ENCODE measurements around the gene CDC42EP3. TPM values are rescaled to one million over a fixed set of nuclear protein-coding genes. Genes with fewer than 3 reads are reported as not detected.

The CDC42EP3 gene
- total RNA-seq, 2 donors from 2014 or later: 45.1 to 48.9 TPM

DNA sequence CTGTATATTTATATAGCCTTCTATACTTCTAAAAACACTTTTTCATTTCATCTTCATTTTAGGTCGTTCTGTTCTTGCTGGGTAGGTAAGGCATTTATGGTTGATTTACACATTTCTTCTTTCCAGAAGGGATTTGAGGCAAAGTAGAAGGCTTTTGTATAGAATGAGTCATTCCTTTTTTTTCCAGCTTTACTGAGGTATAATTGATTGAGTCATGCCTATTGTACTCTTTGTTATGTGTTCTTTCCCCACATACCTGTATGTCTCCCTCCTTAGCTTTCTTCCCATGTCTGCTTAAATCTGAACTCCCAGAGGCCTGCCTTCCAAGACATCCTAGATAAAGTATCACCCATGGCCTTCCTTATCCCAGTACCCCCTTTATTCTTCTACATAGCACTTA lies 4.8 kb upstream of the CDC42EP3 start:
- no peak for DNase-seq
- Mint-ChIP-seq H3K36me3 (ENCODE audit: low read depth) (peaks cover 4% of the 10 kb centered on the region), H3K4me1 (peaks cover 6% of the 10 kb centered on the region), H3K27ac (no peak overlapping the region), H3K4me3 (no peak overlapping the region), H3K27me3 (no peaks in the 10 kb centered on the region)
- ATAC-seq: no peak
- no peaks in the 10 kb centered on the region for H3K9me3 ChIP-seq (ENCODE audit: control insufficient read depth, low read length, poor library complexity, severe bottlenecking)

DNA sequence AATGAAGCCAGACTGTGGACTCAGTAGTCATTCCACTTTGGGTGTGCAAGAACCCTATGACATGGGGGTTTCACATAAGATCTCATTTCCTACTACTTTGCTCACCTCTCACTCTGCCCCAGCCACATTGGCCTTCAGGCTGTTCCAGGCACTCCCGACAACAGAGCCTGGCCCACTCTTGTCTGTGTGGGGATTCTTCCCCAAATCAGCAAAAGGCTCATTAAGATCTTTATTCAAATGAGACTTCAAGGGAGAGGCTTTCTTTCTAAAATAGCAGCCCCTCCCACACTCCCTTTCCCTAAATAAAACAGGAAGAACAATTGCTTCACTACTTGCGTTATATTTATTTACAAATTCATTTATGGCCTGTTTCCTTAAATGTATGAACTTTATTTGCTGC lies 3.5 kb upstream of the CDC42EP3 start:
- Mint-ChIP-seq H3K4me1 (peaks cover 14% of the 10 kb centered on the region), H3K36me3 (ENCODE audit: low read depth) (peaks cover 2% of the 10 kb centered on the region), H3K27ac (peak overlapping the region; percentile 47), H3K27me3 (no peaks in the 10 kb centered on the region), H3K4me3 (no peak overlapping the region)
- peaks cover 4% of the 10 kb centered on the region for H3K9me3 ChIP-seq (ENCODE audit: control insufficient read depth, low read length, poor library complexity, severe bottlenecking)
- DNase-seq (no peak), ATAC-seq (no peak)

DNA sequence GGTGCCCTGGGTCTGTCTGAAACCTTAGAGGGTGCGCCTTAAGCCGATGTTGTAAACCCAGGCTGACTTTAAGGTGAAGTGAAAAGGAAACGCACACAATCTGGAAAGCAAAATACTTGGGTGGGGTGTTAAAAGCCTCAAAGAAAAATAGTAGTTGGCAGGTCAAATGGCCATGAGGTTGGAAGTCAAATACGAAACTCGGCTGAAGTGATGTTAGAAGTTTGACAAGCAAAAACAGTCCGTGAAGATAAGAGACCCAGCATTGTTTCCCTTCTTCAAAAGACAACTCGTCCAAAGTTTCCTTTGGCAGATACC lies 1.4 kb upstream of the CDC42EP3 start:
- Mint-ChIP-seq H3K4me3 (peak overlapping the region; percentile 97), H3K36me3 (ENCODE audit: low read depth) (peaks cover 2% of the 10 kb centered on the region), H3K27ac (peak overlapping the region; percentile 77), H3K27me3 (no peaks in the 10 kb centered on the region), H3K4me1 (peaks cover 29% of the 10 kb centered on the region)
- ATAC-seq (no peak), DNase-seq (no peak)
- H3K9me3 ChIP-seq (ENCODE audit: control insufficient read depth, low read length, poor library complexity, severe bottlenecking): peaks cover 4% of the 10 kb centered on the region

DNA sequence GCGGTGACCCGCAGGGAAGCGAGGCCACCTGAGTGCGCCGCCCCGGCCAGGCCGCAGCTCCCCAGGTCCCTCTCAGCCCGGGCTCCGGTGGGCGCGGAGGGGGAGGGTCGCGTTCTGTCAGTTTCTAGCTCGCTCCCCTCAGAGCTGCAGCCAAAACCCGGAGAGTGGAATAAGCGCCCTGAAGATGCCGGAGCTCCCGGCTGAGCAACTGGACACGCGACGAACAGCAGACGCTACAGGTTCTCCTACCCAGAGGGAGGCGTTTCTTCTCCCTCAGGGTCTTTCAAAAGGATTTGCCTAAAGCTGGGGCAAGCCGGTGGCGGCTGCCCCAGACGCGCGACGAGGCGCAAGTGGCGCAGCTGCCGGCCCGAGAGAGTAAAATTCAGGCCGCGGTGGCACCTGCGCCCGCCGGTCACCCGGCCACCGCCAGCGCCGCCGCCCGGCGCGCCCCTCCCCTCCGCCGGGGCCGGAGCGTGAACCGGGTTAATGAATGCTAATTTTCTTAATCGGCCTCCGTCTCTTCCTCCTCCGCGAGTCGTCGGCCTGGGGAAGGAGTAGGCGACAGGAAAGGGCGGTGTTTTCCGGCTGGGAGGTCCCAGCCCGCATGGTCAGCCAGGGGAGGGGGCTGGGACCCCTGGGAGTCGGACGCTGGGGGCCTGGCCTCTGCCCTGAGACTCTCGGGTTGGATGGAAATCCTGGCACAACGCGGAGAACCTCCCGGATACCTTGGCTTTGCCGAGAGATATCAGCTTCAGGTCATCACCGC lies 845 bp upstream of the CDC42EP3 start:
- peaks cover 4% of the 10 kb centered on the region for H3K9me3 ChIP-seq (ENCODE audit: control insufficient read depth, low read length, poor library complexity, severe bottlenecking)
- H3K4me3 Mint-ChIP-seq: peak overlapping the region; percentile 97
- peak overlapping the region; percentile 77 for H3K27ac Mint-ChIP-seq
- H3K36me3 Mint-ChIP-seq (ENCODE audit: low read depth): peaks cover 2% of the 10 kb centered on the region
- H3K27me3 Mint-ChIP-seq: no peaks in the 10 kb centered on the region
- ATAC-seq: peak; percentile 59
- peak; percentile 41 to 57 (median 43) for DNase-seq
- H3K4me1 Mint-ChIP-seq: peaks cover 29% of the 10 kb centered on the region

DNA sequence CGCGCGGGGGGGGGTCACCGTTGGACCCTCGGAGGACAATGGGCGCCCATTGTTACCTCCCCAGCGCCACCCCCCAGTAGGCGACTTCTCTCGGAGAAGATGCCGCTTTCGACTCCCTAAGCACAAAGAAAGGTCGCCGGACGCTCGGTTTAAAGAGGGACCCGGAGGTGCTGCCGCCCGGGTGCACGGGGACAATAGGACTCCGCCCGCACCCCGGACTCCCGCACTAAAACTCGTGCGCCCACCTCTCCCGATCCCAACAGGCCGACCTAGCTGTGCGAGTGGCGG lies 318 bp upstream of the CDC42EP3 start:
- H3K9me3 ChIP-seq (ENCODE audit: control insufficient read depth, low read length, poor library complexity, severe bottlenecking): peaks cover 4% of the 10 kb centered on the region
- Mint-ChIP-seq H3K27me3 (no peaks in the 10 kb centered on the region), H3K27ac (peak overlapping the region; percentile 77), H3K36me3 (ENCODE audit: low read depth) (no peaks in the 10 kb centered on the region), H3K4me3 (peak overlapping the region; percentile 97), H3K4me1 (peaks cover 34% of the 10 kb centered on the region)
- ATAC-seq (peak; percentile 25), DNase-seq (no peak)

DNA sequence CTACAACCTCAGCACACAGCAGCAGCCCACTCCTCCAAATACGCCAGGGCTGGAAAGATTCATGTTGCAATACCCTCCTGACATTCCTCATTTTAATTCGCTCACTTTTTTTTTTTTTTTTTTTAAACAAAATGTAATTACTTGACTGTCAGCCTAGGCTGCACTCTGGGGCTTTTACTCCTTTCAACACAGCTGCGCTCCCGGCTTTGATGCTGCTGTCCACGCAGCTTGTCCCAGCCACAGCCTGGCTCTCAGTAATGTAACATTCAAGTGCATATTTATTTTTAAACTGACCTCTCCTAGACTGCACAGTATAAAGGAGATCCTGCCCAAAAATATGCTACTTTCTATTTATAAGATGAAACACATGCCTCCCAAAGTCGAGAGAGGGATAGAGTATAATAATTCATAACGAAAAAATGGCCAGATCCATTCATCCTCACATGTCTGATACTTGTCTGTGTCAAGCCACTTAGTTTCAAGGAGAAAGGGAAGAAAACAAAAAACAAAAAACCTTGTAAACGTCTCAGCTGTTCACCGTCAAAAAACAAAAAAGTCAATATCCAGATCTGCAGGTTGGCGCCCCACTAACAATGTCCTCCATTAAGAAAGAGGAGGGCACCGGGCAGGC lies 949 bp downstream of the CDC42EP3 start:
- peaks cover 42% of the 10 kb centered on the region for H3K4me1 Mint-ChIP-seq
- peak overlapping the region; percentile 97 for H3K4me3 Mint-ChIP-seq
- no peak for DNase-seq
- ATAC-seq: no peak
- peaks cover 4% of the 10 kb centered on the region for H3K9me3 ChIP-seq (ENCODE audit: control insufficient read depth, low read length, poor library complexity, severe bottlenecking)
- peak overlapping the region; percentile 97 for H3K27ac Mint-ChIP-seq
- H3K27me3 Mint-ChIP-seq: no peaks in the 10 kb centered on the region
- no peaks in the 10 kb centered on the region for H3K36me3 Mint-ChIP-seq (ENCODE audit: low read depth)

DNA sequence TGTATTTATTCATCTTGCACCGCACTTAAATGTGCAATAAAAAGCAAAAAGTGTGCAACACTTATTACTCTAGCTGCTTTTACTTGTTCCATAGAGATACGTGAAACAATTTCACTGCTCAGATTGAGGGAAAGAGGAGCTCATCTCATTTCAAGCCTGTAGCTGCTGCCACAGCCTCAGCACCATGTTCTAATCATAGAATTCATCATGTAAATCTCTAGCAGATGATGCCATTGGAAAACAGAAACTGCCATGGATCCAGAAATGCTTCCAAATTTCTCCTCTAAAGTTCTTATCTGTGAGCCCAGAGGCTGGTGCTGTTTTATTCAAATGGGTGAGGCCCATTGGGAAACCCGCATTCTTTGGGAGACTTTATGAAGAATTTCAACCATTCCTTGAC lies 2.0 kb downstream of the CDC42EP3 start:
- Mint-ChIP-seq H3K4me1 (peaks cover 47% of the 10 kb centered on the region), H3K27me3 (no peaks in the 10 kb centered on the region), H3K4me3 (peak overlapping the region; percentile 97), H3K27ac (peak overlapping the region; percentile 97), H3K36me3 (ENCODE audit: low read depth) (no peaks in the 10 kb centered on the region)
- peaks cover 4% of the 10 kb centered on the region for H3K9me3 ChIP-seq (ENCODE audit: control insufficient read depth, low read length, poor library complexity, severe bottlenecking)
- ATAC-seq (no peak), DNase-seq (no peak)

DNA sequence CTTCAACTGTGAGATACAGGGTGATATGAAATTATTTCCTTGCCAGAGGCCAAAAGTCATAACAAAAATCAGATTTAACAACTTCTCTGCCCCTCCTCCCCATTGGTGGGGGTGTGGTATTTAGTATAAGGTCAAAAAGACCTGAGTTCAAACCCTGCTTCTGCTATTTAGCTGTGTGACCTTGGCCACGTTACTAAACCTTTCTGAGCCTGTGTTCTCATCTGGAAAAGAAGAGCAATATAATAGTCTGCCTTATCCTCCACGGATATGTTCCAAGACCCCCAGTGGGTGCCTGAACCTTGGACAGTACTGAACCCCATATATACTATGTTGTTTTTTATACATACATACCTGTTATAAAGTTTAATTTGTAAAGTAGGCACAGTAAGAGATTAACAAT lies 3.7 kb downstream of the CDC42EP3 start:
- DNase-seq (no peak), ATAC-seq (no peak)
- Mint-ChIP-seq H3K36me3 (ENCODE audit: low read depth) (no peaks in the 10 kb centered on the region), H3K27me3 (no peaks in the 10 kb centered on the region), H3K4me3 (no peak overlapping the region), H3K4me1 (peaks cover 54% of the 10 kb centered on the region), H3K27ac (peak overlapping the region; percentile 93)
- peaks cover 4% of the 10 kb centered on the region for H3K9me3 ChIP-seq (ENCODE audit: control insufficient read depth, low read length, poor library complexity, severe bottlenecking)

DNA sequence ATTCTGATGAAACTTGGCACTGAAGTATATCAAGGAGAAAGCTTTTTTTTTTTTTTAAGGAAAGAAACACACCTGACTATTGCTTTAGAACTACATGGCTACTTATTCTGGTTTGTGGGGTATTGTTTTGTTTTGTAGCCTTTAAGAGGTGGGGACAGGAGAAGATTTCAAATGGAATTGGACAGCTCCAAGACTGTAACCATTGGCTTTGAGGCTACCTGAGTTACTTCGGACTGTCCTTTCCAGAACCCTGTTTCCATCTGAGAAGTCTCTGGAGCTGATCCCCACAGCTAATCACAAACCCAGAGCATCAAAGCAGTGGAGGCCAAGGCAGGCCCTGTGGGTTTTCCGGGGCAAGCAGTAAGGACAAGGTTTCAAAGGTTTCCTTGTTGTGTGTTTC lies 4.7 kb downstream of the CDC42EP3 start:
- no peaks in the 10 kb centered on the region for H3K27me3 Mint-ChIP-seq
- peaks cover 61% of the 10 kb centered on the region for H3K4me1 Mint-ChIP-seq
- no peaks in the 10 kb centered on the region for H3K36me3 Mint-ChIP-seq (ENCODE audit: low read depth)
- H3K4me3 Mint-ChIP-seq: peak overlapping the region; percentile 43
- H3K9me3 ChIP-seq (ENCODE audit: control insufficient read depth, low read length, poor library complexity, severe bottlenecking): peaks cover 4% of the 10 kb centered on the region
- no peak for ATAC-seq
- H3K27ac Mint-ChIP-seq: peak overlapping the region; percentile 93
- no peak for DNase-seq

DNA sequence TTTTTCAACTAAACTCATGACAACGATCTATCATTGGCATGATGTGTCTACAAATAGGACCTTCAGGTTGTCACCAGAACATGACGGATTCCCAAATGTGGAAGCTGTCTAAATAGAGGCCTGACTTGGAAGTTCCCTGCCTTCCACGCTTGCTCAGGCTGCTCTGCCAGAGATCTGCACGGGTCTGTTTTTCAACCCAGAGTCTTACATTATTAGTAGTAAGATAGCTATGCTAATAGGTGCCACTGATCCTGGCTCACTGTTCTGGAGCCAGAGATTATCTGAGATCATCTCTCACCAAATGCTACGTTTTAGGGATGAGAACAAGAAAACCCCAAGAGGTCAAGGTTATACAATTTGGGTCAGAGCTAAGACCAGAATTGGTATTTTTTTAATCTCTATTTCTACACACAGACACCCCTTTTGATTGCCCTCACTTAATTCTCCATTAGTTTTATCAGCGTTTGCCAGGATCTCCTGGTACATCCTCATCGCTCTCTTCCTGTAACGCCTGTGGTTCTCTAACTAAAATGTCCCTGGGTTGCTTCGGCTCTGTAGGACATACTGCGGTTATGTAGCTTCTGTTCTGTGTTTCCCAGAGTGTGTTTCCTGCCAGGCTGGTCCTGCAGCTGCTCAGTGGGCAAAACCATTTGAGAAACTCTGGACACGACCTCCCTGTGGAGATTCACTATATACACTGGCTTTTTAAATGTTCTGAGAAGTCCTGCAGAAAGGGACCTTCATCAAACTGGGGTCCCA lies 5.7 kb downstream of the CDC42EP3 start:
- Mint-ChIP-seq H3K27ac (peak overlapping the region; percentile 93), H3K4me3 (peak overlapping the region; percentile 68), H3K36me3 (ENCODE audit: low read depth) (no peaks in the 10 kb centered on the region), H3K4me1 (peaks cover 68% of the 10 kb centered on the region), H3K27me3 (no peaks in the 10 kb centered on the region)
- no peak for ATAC-seq
- H3K9me3 ChIP-seq (ENCODE audit: control insufficient read depth, low read length, poor library complexity, severe bottlenecking): peaks cover 4% of the 10 kb centered on the region
- no peak for DNase-seq

DNA sequence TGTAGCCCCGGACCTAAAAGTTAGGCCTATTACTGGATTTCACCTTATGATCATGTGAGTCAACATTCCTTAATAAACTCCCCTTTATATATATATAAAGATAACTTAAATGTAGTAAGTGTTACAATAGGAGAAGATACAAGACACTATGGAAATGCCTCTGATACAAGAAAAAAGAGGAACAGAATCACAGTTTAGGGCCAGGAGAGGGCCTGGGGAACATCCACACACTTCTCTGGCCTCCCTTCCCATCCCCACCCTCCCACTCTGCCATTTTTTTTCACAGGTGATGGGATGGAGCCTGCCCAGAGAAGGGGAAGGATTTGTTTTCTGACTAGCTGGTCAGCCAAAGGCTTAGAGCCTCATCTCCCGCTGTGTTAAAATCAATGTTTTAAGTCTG lies 6.4 kb downstream of the CDC42EP3 start:
- Mint-ChIP-seq H3K4me3 (no peak overlapping the region), H3K4me1 (peaks cover 68% of the 10 kb centered on the region), H3K36me3 (ENCODE audit: low read depth) (no peaks in the 10 kb centered on the region), H3K27me3 (no peaks in the 10 kb centered on the region), H3K27ac (peak overlapping the region; percentile 93)
- no peaks in the 10 kb centered on the region for H3K9me3 ChIP-seq (ENCODE audit: control insufficient read depth, low read length, poor library complexity, severe bottlenecking)
- DNase-seq (no peak), ATAC-seq (no peak)

DNA sequence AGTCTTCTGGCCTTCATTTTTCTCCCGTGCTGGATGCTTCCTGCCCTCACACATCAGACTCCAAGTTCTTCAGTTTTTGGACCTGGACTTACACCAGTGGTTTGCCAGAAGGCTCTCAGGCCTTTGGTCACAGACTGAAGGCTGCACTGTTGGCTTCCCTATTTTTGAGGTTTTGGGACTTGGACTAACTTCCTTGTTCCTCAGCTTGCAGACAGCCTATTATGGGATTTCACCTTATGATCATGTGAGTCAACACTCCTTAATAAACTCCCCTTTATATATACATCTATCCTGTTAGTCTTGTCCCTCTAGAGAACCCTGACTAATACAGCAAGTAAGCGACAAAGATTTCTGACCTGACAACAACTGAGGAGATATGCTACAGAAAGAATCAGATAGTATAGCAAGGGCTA lies 7.2 kb downstream of the CDC42EP3 start:
- H3K36me3 Mint-ChIP-seq (ENCODE audit: low read depth): no peaks in the 10 kb centered on the region
- H3K9me3 ChIP-seq (ENCODE audit: control insufficient read depth, low read length, poor library complexity, severe bottlenecking): no peaks in the 10 kb centered on the region
- no peaks in the 10 kb centered on the region for H3K27me3 Mint-ChIP-seq
- peak overlapping the region; percentile 65 for H3K4me3 Mint-ChIP-seq
- peaks cover 68% of the 10 kb centered on the region for H3K4me1 Mint-ChIP-seq
- ATAC-seq (no peak), DNase-seq (no peak)
- H3K27ac Mint-ChIP-seq: peak overlapping the region; percentile 93

DNA sequence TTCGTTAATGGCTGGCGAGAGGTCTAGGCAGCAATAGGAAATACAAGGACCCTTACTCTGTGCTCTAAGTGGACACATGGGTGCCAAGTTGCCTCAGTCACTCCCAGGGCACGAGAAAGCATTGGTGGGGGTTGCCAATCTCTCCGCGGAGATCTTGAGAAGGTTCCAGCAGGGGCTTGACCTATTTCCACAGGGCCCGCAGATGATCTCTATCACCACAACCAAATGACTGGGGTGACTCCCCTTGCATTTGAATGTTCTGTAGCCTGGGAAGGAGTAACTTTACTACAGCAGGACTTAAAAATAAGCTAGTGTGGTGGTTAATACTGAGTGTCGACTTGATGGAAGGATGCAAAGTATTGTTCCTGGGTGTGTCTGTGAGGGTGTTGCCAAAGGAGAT lies 8.1 kb downstream of the CDC42EP3 start:
- H3K4me1 Mint-ChIP-seq: peaks cover 69% of the 10 kb centered on the region
- peak overlapping the region; percentile 70 for H3K4me3 Mint-ChIP-seq
- H3K36me3 Mint-ChIP-seq (ENCODE audit: low read depth): no peaks in the 10 kb centered on the region
- ATAC-seq: no peak
- H3K9me3 ChIP-seq (ENCODE audit: control insufficient read depth, low read length, poor library complexity, severe bottlenecking): no peaks in the 10 kb centered on the region
- no peaks in the 10 kb centered on the region for H3K27me3 Mint-ChIP-seq
- DNase-seq: no peak
- H3K27ac Mint-ChIP-seq: peak overlapping the region; percentile 93

Measured in T-helper 17 cell (primary cell).